WERI-Rb-1 (cell line): ENCODE results near the gene NAV2.

Experiments
- DNase-seq: peaks from one replicate; pipeline ENCODE4 v3.0.0-alpha.2; 2020
- H3K27ac ChIP-seq: fragments of 250-450 bp; sonication (Bioruptor Pico); 2 replicates; pipeline ENCODE4 v1.5.1; 2020; ENCODE audit warnings: mild to moderate bottlenecking, moderate library complexity
- H3K27me3 ChIP-seq: fragments of 250-450 bp; sonication (Bioruptor Pico); 2 replicates; pipeline ENCODE4 v1.5.1; 2021; ENCODE audit warnings: mild to moderate bottlenecking, low read depth, moderate library complexity; ENCODE audit not compliant: insufficient read depth, severe bottlenecking
- H3K36me3 ChIP-seq: fragments of 250-450 bp; sonication (Bioruptor Pico); 2 replicates; pipeline ENCODE4 v1.5.1; 2020; ENCODE audit warnings: mild to moderate bottlenecking, moderate library complexity
- H3K4me3 ChIP-seq: 2 replicates; pipeline ENCODE4 v1.5.1; 2011; ENCODE audit warnings: low read depth, mild to moderate bottlenecking, control low read depth, low read length
- H3K9me3 ChIP-seq: fragments of 250-450 bp; sonication (Bioruptor Pico); 2 replicates; pipeline ENCODE4 v1.5.1; 2021; ENCODE audit warnings: mild to moderate bottlenecking, moderate library complexity; ENCODE audit not compliant: severe bottlenecking
- CTCF ChIP-seq: IDR thresholded peaks from 2 replicates; pipeline ENCODE4 v1.5.1; 2011; ENCODE audit warnings: low read depth, mild to moderate bottlenecking, control low read depth, inconsistent platforms, low read length

The NAV2 gene

GRCh38 chr11:19718051-19718450, 5.4 kb downstream of the NAV2 start:
- H3K27ac ChIP-seq, result no peak overlapping the region
- TF ChIP-seq CTCF, result no peak
- DNase-seq, result no peak

GRCh38 chr11:19718951-19719350, 6.3 kb downstream of the NAV2 start:
- Histone ChIP-seq H3K27ac (no peak overlapping the region), H3K36me3 (no peaks in the 10 kb centered on the region), H3K27me3 (peaks cover 47% of the 10 kb centered on the region), H3K4me3 (no peak overlapping the region), H3K9me3 (peaks cover 3% of the 10 kb centered on the region)
- no peak for TF ChIP-seq CTCF
- no peak for DNase-seq

More at GRCh38 chr11:19718051-19718450, 5.4 kb downstream of the NAV2 start:
- Histone ChIP-seq H3K27me3 (peaks cover 56% of the 10 kb centered on the region), H3K36me3 (no peaks in the 10 kb centered on the region), H3K4me3 (no peak overlapping the region), H3K9me3 (peaks cover 3% of the 10 kb centered on the region)

DNA sequence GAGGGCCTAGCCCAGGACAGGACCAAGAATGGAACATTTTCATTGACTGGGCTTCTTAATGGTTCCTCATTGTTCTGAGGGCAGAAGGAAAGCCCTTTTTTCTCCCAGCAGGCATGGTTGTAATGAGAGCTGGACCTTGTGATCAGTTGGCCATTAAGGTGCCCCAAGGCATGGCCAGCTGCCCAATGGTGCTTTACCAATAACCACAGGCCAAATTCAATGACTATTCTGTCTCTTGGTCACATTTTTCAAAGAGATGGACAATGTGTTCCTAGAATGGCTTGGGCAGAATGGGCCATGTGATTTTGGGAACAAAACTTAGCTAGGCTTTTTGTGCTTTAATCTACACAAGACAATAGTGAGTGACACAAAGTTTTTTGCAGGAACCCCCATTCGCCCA, 7.3 kb downstream of the NAV2 start:
- H3K36me3 ChIP-seq, result no peaks in the 10 kb centered on the region
- TF ChIP-seq CTCF, result no peak
- no peak for DNase-seq
- H3K4me3 ChIP-seq, result no peak overlapping the region
- no peaks in the 10 kb centered on the region for H3K9me3 ChIP-seq
- H3K27me3 ChIP-seq, result peaks cover 37% of the 10 kb centered on the region
- H3K27ac ChIP-seq, result no peak overlapping the region

DNA sequence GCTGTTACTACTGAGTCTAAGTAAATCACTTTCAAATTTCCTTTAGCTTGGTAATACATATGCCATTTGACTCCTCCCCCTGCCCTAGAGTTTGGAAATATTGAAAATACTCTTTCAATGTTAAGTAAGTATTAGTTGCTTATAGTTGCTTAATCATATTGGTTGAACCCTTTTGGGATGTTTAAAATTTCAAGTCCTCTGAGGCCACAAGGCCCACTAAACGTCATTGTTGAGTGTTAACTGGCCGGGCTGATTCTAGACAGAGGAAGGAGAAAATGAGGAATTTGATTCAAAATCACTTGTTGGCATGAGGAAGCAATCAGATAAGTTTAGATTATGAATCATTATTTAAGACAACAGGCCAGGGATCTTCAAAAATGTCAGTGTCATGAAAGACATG, 8.5 kb downstream of the NAV2 start:
- DNase-seq, result no peak
- Histone ChIP-seq H3K9me3 (no peaks in the 10 kb centered on the region), H3K36me3 (no peaks in the 10 kb centered on the region), H3K27me3 (peaks cover 28% of the 10 kb centered on the region), H3K4me3 (no peak overlapping the region), H3K27ac (no peak overlapping the region)
- TF ChIP-seq CTCF, result no peak

DNA sequence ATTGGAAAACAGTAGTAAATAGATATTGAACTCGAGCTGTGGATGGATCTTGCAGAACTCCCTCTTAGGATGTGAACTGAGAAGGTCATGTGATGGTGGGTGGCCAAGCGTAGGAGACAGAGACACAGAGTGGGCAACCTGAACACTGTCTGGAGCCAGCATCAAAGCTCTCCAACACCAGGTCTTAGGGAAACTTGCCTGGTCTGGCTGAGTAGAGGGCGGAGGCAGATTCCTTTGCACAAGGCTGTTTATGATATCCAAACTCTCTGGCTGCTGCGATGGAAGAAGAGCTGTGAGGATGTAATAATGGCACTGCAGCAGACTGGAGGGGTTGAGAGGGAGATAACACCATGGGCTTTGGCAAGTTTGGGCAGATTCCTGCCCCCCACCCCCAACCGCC, 10.1 kb downstream of the NAV2 start:
- Histone ChIP-seq H3K27ac (no peak overlapping the region), H3K9me3 (no peaks in the 10 kb centered on the region), H3K4me3 (no peak overlapping the region), H3K36me3 (no peaks in the 10 kb centered on the region), H3K27me3 (peaks cover 37% of the 10 kb centered on the region)
- DNase-seq, result no peak
- TF ChIP-seq CTCF, result no peak

DNA sequence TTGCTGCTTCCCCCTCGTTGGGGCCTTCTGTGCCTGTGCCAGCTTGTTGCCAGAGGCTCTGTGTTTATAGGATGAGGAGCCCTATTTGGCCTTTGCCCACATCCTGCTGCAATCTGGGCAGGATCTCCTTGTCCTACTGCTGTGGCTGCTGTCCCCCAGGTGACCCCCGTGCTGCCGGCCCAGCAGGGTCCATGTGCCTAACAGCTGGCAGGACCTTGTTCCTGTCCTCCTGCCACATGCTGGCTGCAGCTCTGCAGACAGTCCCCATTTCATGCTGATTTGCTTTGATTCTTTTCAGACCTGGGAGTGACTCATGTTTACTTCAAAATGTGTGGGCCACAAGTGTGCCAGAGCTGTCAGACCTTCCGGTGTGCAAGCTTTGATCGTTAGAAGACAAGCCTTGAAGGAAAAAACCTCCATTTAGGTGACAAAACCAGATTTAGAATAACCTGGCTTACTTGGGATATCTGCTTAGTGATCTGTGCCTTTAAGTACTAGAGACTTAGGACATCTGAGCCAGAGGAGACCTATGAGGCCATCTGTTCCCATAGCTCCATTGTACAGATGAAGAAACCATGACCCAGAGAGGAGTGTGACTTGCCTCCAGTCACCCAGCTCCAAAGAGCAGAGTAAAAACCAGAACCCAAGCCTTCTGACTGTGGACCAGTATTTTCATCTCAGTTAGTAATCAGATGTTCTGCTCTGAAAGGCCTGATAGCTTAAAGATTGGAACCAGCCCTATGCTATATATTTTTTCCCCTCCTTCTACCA, 11.1 kb downstream of the NAV2 start:
- H3K36me3 ChIP-seq, result no peaks in the 10 kb centered on the region
- H3K4me3 ChIP-seq, result no peak overlapping the region
- no peak for TF ChIP-seq CTCF
- H3K9me3 ChIP-seq, result no peaks in the 10 kb centered on the region
- H3K27ac ChIP-seq, result no peak overlapping the region
- peaks cover 41% of the 10 kb centered on the region for H3K27me3 ChIP-seq
- DNase-seq, result no peak
